ENCODE results near the gene EHMT2. TPM values are rescaled to one million over a fixed set of nuclear protein-coding genes. Genes with fewer than 3 reads are reported as not detected.

Gene EHMT2
- total and polyA plus RNA-seq, 2 of the 13 experiments (the other 11 are each of a cell fraction or from before 2014, with no cell fraction given) = 55.2 to 69.2 TPM

DNA sequence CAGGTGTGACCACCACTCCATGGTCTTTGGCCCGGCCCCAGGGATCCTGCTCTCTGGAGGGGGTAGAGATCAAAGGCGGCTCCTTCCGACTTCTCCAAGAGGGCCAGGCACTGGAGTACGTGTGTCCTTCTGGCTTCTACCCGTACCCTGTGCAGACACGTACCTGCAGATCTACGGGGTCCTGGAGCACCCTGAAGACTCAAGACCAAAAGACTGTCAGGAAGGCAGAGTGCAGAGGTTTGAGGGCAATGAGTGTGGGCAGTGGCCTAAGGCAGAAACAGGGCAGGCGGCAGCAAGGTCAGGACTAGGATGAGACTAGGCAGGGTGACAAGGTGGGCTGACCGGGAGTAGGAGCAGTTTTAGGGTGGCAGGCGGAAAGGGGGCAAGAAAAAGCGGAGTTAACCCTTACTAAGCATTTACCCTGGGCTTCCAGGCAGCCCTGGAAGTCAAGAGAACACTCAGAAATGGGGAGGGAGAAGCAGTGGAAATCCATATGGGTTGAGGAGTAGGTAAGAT is 48.9 kb upstream of the EHMT2 start (continued):
- TF ChIP-seq ZNF264 (CRISPR knock-in tag; IDR thresholded peaks at IDR 0.05) (no peak), PHB2 (IDR thresholded peaks at IDR 0.05; ENCODE audit: partially characterized antibody) (no peak), TRIM24 (CRISPR knock-in tag; IDR thresholded peaks at IDR 0.05) (no peak), CC2D1A (CRISPR knock-in tag; IDR thresholded peaks at IDR 0.05) (no peak), CENPT (CRISPR knock-in tag; IDR thresholded peaks at IDR 0.05; ENCODE audit: low read depth) (no peak), ZFX (CRISPR knock-in tag; IDR thresholded peaks at IDR 0.05; ENCODE audit: low read depth) (peak; percentile 56), SNAPC2 (CRISPR knock-in tag; IDR thresholded peaks at IDR 0.05) (no peak), ZSCAN22 (CRISPR knock-in tag; IDR thresholded peaks at IDR 0.05) (no peak), SCMH1 (CRISPR knock-in tag; IDR thresholded peaks at IDR 0.05; ENCODE audit: borderline replicate concordance) (no peak), ZNF44 (CRISPR knock-in tag; IDR thresholded peaks at IDR 0.05) (no peak), ZEB1 (IDR thresholded peaks at IDR 0.05; ENCODE audit: insufficient replicate concordance, low read depth) (no peak), ZBTB20 (CRISPR knock-in tag; IDR thresholded peaks at IDR 0.05; ENCODE audit: borderline replicate concordance, low read depth) (0 out of 2 replicates have a peak, but pooled peaks have one; percentile 0), FOXK2 (IDR thresholded peaks at IDR 0.05) (no peak), ZNF329 (CRISPR knock-in tag; IDR thresholded peaks at IDR 0.05; ENCODE audit: low read depth) (no peak), SSRP1 (CRISPR knock-in tag; IDR thresholded peaks at IDR 0.05) (no peak), RBM39 (IDR thresholded peaks at IDR 0.05; ENCODE audit: low read depth, low read length, poor library complexity, severe bottlenecking) (no peak), EZH2 (conservative IDR thresholded peaks at IDR 0.05; ENCODE audit: low read depth, low read length) (no peak), SMARCC2 (IDR thresholded peaks at IDR 0.05) (no peak), ZNF383 (CRISPR knock-in tag; IDR thresholded peaks at IDR 0.05; ENCODE audit: borderline replicate concordance) (0 out of 2 replicates have a peak, but pooled peaks have one; percentile 53), ELF3 (CRISPR knock-in tag; IDR thresholded peaks at IDR 0.05) (no peak), RELA (CRISPR knock-in tag; IDR thresholded peaks at IDR 0.05) (no peak)
- TF ChIP-seq, protein P1, sequence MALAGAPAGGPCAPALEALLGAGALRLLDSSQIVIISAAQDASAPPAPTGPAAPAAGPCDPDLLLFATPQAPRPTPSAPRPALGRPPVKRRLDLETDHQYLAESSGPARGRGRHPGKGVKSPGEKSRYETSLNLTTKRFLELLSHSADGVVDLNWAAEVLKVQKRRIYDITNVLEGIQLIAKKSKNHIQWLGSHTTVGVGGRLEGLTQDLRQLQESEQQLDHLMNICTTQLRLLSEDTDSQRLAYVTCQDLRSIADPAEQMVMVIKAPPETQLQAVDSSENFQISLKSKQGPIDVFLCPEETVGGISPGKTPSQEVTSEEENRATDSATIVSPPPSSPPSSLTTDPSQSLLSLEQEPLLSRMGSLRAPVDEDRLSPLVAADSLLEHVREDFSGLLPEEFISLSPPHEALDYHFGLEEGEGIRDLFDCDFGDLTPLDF (CRISPR knock-in tag; IDR thresholded peaks at IDR 0.05) = no peak
- TF ChIP-seq, protein P2, sequence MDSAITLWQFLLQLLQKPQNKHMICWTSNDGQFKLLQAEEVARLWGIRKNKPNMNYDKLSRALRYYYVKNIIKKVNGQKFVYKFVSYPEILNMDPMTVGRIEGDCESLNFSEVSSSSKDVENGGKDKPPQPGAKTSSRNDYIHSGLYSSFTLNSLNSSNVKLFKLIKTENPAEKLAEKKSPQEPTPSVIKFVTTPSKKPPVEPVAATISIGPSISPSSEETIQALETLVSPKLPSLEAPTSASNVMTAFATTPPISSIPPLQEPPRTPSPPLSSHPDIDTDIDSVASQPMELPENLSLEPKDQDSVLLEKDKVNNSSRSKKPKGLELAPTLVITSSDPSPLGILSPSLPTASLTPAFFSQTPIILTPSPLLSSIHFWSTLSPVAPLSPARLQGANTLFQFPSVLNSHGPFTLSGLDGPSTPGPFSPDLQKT (CRISPR knock-in tag; IDR thresholded peaks at IDR 0.05; ENCODE audit: borderline replicate concordance) = no peak
- TF ChIP-seq, protein P3, sequence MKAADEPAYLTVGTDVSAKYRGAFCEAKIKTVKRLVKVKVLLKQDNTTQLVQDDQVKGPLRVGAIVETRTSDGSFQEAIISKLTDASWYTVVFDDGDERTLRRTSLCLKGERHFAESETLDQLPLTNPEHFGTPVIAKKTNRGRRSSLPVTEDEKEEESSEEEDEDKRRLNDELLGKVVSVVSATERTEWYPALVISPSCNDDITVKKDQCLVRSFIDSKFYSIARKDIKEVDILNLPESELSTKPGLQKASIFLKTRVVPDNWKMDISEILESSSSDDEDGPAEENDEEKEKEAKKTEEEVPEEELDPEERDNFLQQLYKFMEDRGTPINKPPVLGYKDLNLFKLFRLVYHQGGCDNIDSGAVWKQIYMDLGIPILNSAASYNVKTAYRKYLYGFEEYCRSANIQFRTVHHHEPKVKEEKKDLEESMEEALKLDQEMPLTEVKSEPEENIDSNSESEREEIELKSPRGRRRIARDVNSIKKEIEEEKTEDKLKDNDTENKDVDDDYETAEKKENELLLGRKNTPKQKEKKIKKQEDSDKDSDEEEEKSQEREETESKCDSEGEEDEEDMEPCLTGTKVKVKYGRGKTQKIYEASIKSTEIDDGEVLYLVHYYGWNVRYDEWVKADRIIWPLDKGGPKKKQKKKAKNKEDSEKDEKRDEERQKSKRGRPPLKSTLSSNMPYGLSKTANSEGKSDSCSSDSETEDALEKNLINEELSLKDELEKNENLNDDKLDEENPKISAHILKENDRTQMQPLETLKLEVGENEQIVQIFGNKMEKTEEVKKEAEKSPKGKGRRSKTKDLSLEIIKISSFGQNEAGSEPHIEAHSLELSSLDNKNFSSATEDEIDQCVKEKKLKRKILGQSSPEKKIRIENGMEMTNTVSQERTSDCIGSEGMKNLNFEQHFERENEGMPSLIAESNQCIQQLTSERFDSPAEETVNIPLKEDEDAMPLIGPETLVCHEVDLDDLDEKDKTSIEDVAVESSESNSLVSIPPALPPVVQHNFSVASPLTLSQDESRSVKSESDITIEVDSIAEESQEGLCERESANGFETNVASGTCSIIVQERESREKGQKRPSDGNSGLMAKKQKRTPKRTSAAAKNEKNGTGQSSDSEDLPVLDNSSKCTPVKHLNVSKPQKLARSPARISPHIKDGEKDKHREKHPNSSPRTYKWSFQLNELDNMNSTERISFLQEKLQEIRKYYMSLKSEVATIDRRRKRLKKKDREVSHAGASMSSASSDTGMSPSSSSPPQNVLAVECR (CRISPR knock-in tag; IDR thresholded peaks at IDR 0.05; ENCODE audit: borderline replicate concordance) = no peak
- TF ChIP-seq, protein P4, sequence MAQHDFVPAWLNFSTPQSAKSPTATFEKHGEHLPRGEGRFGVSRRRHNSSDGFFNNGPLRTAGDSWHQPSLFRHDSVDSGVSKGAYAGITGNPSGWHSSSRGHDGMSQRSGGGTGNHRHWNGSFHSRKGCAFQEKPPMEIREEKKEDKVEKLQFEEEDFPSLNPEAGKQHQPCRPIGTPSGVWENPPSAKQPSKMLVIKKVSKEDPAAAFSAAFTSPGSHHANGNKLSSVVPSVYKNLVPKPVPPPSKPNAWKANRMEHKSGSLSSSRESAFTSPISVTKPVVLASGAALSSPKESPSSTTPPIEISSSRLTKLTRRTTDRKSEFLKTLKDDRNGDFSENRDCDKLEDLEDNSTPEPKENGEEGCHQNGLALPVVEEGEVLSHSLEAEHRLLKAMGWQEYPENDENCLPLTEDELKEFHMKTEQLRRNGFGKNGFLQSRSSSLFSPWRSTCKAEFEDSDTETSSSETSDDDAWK (CRISPR knock-in tag; IDR thresholded peaks at IDR 0.05) = no peak

Measured in HepG2 (cell line).